ENCODE measurements around the gene MALRD1. TPM values are rescaled to one million over a fixed set of nuclear protein-coding genes. Genes with fewer than 3 reads are reported as not detected.
A peak's percentile ranks its signal among the peaks of the same experiment; 100 is the strongest.

Gene MALRD1
- total RNA-seq, 1 donor from 2014 or later: 0.11 TPM

DNA sequence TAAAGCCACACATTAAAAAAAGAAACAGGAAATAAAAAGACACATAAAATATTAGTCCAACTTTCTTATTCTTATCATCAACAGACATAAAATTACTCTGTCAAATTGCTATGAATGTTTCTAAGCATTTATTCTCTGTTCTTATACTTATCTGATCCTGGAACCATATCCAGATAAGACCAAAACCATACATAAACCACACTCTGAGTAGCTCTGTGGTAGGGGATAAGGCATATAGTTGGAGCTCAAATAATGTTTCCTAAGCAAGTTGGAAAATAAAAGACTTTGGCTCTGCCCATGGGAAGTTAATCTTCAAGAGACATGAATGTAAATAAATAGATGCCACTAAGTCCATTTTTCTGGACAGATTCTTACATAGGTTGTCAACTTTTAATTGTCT is 664.6 kb downstream of the MALRD1 start:
- Histone ChIP-seq H3K9ac (no peak overlapping the region), H3K27ac (no peak overlapping the region), H2AFZ (replicated peaks) (no peak overlapping the region), H3K9me3 (ENCODE audit: low read depth) (no peaks in the 10 kb centered on the region), H3K79me2 (ENCODE audit: low read depth) (no peaks in the 10 kb centered on the region), H3K27me3 (no peaks in the 10 kb centered on the region), H3K4me1 (peaks cover 7% of the 10 kb centered on the region), H3F3A (ENCODE audit: low read depth) (peaks cover 3% of the 10 kb centered on the region), H4K20me1 (ENCODE audit: low read depth) (no peaks in the 10 kb centered on the region), H3K36me3 (no peaks in the 10 kb centered on the region), H3K4me3 (no peak overlapping the region), H3K4me2 (no peak overlapping the region)
- no peaks in the 10 kb centered on the region for H3K36me3 Mint-ChIP-seq
- DNase-seq (ENCODE audit: low spot score): no peak
- no peaks in the 10 kb centered on the region for H3K4me1 Mint-ChIP-seq
- H3K27me3 Mint-ChIP-seq (ENCODE audit: insufficient read depth, low read depth): no peaks in the 10 kb centered on the region
- TF ChIP-seq EZH2 (IDR thresholded peaks at IDR 0.05) (no peak), EZH2phosphoT487 (IDR thresholded peaks at IDR 0.05) (no peak), CTCF (IDR thresholded peaks at IDR 0.05) (no peak)
- no peak overlapping the region for H3K27ac Mint-ChIP-seq
- H3K4me3 Mint-ChIP-seq: no peak overlapping the region
- H3K9me3 Mint-ChIP-seq: peaks cover 21% of the 10 kb centered on the region

GRCh38 chr10:19713800-19714525 is 665.4 kb downstream of the MALRD1 start:
- H3K9me3 ChIP-seq (ENCODE audit: low read depth): no peaks in the 10 kb centered on the region
- H3K4me3 ChIP-seq: no peak overlapping the region
- no peaks in the 10 kb centered on the region for H3K4me1 Mint-ChIP-seq
- no peaks in the 10 kb centered on the region for H3K79me2 ChIP-seq (ENCODE audit: low read depth)
- no peak overlapping the region for H3K27ac ChIP-seq
- H3K9me3 Mint-ChIP-seq: peaks cover 21% of the 10 kb centered on the region
- H3K4me1 ChIP-seq: peaks cover 7% of the 10 kb centered on the region
- no peak overlapping the region for H3K4me2 ChIP-seq
- H3K4me3 Mint-ChIP-seq: no peak overlapping the region
- peaks cover 3% of the 10 kb centered on the region for H3F3A ChIP-seq (ENCODE audit: low read depth)
- H3K27me3 ChIP-seq: no peaks in the 10 kb centered on the region
- H3K36me3 Mint-ChIP-seq: no peaks in the 10 kb centered on the region
- peak; percentile 4 for DNase-seq (ENCODE audit: low spot score)
- TF ChIP-seq EZH2phosphoT487 (IDR thresholded peaks at IDR 0.05): no peak
- no peaks in the 10 kb centered on the region for H4K20me1 ChIP-seq (ENCODE audit: low read depth)
- no peak overlapping the region for H3K9ac ChIP-seq
- H2AFZ ChIP-seq (replicated peaks): no peak overlapping the region
- H3K27me3 Mint-ChIP-seq (ENCODE audit: insufficient read depth, low read depth): peaks cover 4% of the 10 kb centered on the region
- H3K36me3 ChIP-seq: no peaks in the 10 kb centered on the region
- H3K27ac Mint-ChIP-seq: no peak overlapping the region

DNA sequence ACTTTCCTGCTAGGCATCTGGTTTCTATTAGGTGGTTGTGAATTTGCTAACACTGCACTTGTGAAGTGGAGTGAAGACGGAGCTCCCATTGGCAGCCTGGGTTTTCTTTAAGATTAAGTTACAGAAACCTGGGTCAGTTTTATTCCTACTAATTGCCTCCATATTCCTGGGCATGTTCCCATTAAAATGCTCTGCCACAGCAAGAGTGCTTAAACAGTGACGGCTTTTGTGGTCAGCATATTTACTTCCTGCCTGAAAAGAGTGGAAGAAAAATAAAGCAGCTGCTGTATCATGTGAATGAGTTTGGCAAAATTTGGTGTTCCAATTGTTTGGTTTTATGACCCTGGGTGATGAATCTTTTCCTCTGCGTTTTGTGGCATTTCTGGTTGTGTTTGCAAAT is 670.7 kb downstream of the MALRD1 start:
- H3K4me2 ChIP-seq: no peak overlapping the region
- Mint-ChIP-seq H3K27ac (no peak overlapping the region), H3K36me3 (no peaks in the 10 kb centered on the region)

More for the DNA sequence above, 670.7 kb downstream of the MALRD1 start:
- no peak for DNase-seq (ENCODE audit: low spot score)
- H3F3A ChIP-seq (ENCODE audit: low read depth): peaks cover 3% of the 10 kb centered on the region
- H3K79me2 ChIP-seq (ENCODE audit: low read depth): no peaks in the 10 kb centered on the region
- H3K4me1 ChIP-seq: peaks cover 7% of the 10 kb centered on the region
- no peaks in the 10 kb centered on the region for H4K20me1 ChIP-seq (ENCODE audit: low read depth)
- H3K4me3 Mint-ChIP-seq: no peak overlapping the region
- H3K9me3 ChIP-seq (ENCODE audit: low read depth): no peaks in the 10 kb centered on the region
- no peaks in the 10 kb centered on the region for H3K27me3 ChIP-seq
- H2AFZ ChIP-seq (replicated peaks): no peak overlapping the region
- no peaks in the 10 kb centered on the region for H3K4me1 Mint-ChIP-seq
- peaks cover 4% of the 10 kb centered on the region for H3K9me3 Mint-ChIP-seq
- no peak overlapping the region for H3K4me3 ChIP-seq
- H3K27ac ChIP-seq: no peak overlapping the region
- no peak overlapping the region for H3K9ac ChIP-seq
- H3K36me3 ChIP-seq: no peaks in the 10 kb centered on the region
- peaks cover 4% of the 10 kb centered on the region for H3K27me3 Mint-ChIP-seq (ENCODE audit: insufficient read depth, low read depth)
- TF ChIP-seq CTCF (IDR thresholded peaks at IDR 0.05): no peak
- no peak for TF ChIP-seq EZH2 (IDR thresholded peaks at IDR 0.05)
- TF ChIP-seq EZH2phosphoT487 (IDR thresholded peaks at IDR 0.05): no peak

All from neural progenitor cell (in vitro differentiated cells).